Mammary epithelial cell (primary cell): ENCODE data around the gene FRMD7.

Experiments
- EZH2 ChIP-seq: IDR thresholded peaks from 2 replicates; pipeline ENCODE4 v1.6.1; 2012; ENCODE audit warnings: low read length, inconsistent platforms, borderline replicate concordance
- TF ChIP-seq, protein P1 (sequence below), 2 donors: IDR thresholded peaks in 1 of 2; conservative IDR thresholded peaks in 1 of 2; 2 replicates each; pipeline ENCODE4 v1.5.1; 2011 to 2012; ENCODE audit warnings: inconsistent platforms in 2 of 2, low read length in 2 of 2, mild to moderate bottlenecking in 2 of 2, control low read depth in 1 of 2, low read depth in 1 of 2; ENCODE audit not compliant: insufficient read depth in 1 of 2; ENCODE audit errors: extremely low read depth in 1 of 2

DNA sequence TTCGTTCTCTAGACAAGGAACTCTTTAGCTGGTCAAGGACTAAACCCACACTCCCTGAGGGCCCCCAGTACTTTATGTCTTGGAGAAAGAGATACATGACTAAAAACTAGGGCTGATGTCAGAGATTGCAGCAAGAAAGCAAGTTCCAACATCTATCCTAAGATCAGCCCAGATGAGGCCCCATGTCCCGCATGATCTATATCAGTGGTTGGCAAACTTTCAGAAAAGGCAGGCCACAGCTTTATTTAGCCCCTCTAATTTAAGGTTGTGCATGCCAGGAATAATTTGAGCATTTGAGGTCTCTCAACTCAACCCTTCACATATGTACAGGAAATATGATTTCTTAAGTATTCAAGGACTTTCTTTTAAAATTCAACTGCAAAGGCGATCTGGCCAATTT is 44.1 kb upstream of the FRMD7 start:
- TF ChIP-seq, protein P1, sequence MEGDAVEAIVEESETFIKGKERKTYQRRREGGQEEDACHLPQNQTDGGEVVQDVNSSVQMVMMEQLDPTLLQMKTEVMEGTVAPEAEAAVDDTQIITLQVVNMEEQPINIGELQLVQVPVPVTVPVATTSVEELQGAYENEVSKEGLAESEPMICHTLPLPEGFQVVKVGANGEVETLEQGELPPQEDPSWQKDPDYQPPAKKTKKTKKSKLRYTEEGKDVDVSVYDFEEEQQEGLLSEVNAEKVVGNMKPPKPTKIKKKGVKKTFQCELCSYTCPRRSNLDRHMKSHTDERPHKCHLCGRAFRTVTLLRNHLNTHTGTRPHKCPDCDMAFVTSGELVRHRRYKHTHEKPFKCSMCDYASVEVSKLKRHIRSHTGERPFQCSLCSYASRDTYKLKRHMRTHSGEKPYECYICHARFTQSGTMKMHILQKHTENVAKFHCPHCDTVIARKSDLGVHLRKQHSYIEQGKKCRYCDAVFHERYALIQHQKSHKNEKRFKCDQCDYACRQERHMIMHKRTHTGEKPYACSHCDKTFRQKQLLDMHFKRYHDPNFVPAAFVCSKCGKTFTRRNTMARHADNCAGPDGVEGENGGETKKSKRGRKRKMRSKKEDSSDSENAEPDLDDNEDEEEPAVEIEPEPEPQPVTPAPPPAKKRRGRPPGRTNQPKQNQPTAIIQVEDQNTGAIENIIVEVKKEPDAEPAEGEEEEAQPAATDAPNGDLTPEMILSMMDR (conservative IDR thresholded peaks at IDR 0.05 in 1 of 2, IDR thresholded peaks at IDR 0.05 in 1 of 2; ENCODE audit: extremely low read depth in 1 of 2, insufficient read depth in 1 of 2, low read depth in 1 of 2, low read length in 2 of 2): no peak
- TF ChIP-seq EZH2: no peak
